ENCODE results near the gene TFIP11. TPM values are rescaled to one million over a fixed set of nuclear protein-coding genes. Genes with fewer than 3 reads are reported as not detected.

The TFIP11 gene
- total and polyA plus RNA-seq, 2 donors (not counting 1 experiment from before 2014, with no cell fraction given), result 33.5 to 82.8 TPM

DNA sequence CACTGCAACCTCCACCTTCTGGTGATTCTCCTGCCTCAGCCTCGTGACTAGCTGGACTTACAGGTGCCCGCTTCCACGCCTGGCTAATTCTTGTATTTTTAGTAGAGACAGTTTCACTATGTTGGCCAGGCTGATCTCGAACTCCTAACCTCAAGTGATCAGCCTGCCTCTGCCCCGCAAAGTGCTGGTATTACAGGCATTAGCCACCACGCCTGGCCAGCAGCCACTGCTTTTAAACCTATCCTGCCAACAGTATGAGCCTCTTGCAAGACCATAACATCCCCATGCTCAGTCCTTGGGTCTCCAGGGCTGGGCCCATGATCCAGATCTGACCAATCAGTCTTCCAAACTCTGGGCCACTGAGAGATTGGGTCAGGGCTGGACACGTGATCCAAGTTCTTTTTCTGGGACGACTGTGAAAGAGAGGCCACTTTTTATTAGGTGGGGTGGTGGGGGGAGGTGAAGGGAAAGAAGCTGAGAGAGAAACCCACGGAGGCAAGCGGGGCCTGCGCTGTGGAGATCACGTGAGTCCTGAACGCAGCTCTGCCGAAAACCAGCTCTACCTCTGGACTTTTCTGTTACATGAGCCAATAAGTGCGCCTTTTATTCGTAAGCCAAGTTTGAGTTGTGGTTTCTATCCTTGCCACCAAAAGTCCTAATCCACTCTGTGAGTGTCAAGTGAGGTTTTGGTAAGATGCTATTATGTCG lies 65.3 kb downstream of the TFIP11 start:
- H3K79me2 ChIP-seq (ENCODE audit: control insufficient read depth, insufficient read depth, low read length), result no peaks in the 10 kb centered on the region
- no peak overlapping the region for H3K9ac ChIP-seq (ENCODE audit: low read length)
- no peaks in the 10 kb centered on the region for H3K9me3 Mint-ChIP-seq (ENCODE audit: insufficient read depth)
- no peak overlapping the region for H2AFZ ChIP-seq (ENCODE audit: insufficient read depth, low read depth, low read length, poor library complexity, severe bottlenecking)
- H3K4me3 ChIP-seq (ENCODE audit: control extremely low read depth in 1 of 5, extremely low read depth in 1 of 5, insufficient read depth in 1 of 5, low read depth in 2 of 5, low read length in 4 of 5), result no peak overlapping the region
- intact Hi-C loops (cut with micrococcal nuclease), result no loop called here
- no peaks in the 10 kb centered on the region for H4K20me1 ChIP-seq (ENCODE audit: control insufficient read depth, insufficient read depth, low read length, poor library complexity, severe bottlenecking)
- peaks cover 0 to 33% of the 10 kb centered on the region in 2 experiments for H3K36me3 ChIP-seq (replicated peaks in 1 of 2; ENCODE audit: control extremely low read depth in 1 of 2, control insufficient read depth in 1 of 2, extremely low read depth in 1 of 2, insufficient read depth in 2 of 2, low read length in 1 of 2)
- H3K4me1 ChIP-seq (ENCODE audit: control insufficient read depth in 2 of 2, insufficient read depth in 2 of 2, low read length in 2 of 2), result no peaks in the 10 kb centered on the region
- H3K27ac ChIP-seq (ENCODE audit: low read length in 2 of 2), result no peak overlapping the region
- no peaks in the 10 kb centered on the region for H3K27me3 Mint-ChIP-seq
- ATAC-seq (ENCODE audit: low read depth) (no peak), DNase-seq (no peak)
- WGBS (ENCODE audit: insufficient coverage), result 95% methylated on average over 15 of the region's 17 CpGs
- no peaks in the 10 kb centered on the region for H3K27me3 ChIP-seq (replicated peaks in 1 of 4; ENCODE audit: control extremely low read depth in 1 of 4, control insufficient read depth in 3 of 4, insufficient read depth in 4 of 4, low read length in 3 of 4)
- H3K4me2 ChIP-seq (replicated peaks; ENCODE audit: low read depth, low read length, poor library complexity, severe bottlenecking), result no peak overlapping the region
- no peak overlapping the region for H3K4me3 Mint-ChIP-seq
- TF ChIP-seq EZH2 (IDR thresholded peaks at IDR 0.05; ENCODE audit: borderline replicate concordance, insufficient read depth, low read depth, low read length, poor library complexity, severe bottlenecking), result no peak
- TF ChIP-seq, protein P1, sequence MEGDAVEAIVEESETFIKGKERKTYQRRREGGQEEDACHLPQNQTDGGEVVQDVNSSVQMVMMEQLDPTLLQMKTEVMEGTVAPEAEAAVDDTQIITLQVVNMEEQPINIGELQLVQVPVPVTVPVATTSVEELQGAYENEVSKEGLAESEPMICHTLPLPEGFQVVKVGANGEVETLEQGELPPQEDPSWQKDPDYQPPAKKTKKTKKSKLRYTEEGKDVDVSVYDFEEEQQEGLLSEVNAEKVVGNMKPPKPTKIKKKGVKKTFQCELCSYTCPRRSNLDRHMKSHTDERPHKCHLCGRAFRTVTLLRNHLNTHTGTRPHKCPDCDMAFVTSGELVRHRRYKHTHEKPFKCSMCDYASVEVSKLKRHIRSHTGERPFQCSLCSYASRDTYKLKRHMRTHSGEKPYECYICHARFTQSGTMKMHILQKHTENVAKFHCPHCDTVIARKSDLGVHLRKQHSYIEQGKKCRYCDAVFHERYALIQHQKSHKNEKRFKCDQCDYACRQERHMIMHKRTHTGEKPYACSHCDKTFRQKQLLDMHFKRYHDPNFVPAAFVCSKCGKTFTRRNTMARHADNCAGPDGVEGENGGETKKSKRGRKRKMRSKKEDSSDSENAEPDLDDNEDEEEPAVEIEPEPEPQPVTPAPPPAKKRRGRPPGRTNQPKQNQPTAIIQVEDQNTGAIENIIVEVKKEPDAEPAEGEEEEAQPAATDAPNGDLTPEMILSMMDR (IDR thresholded peaks at IDR 0.05), result no peak
- H3K4me1 Mint-ChIP-seq, result peaks cover 4% of the 10 kb centered on the region
- ChIA-PET POLR2A (no interaction called here), CTCF (interaction anchor here (1.1 kb wide), 1 partner anchor 14 kb away, joined by 3 read pairs; no protein-coding TSS in a partner anchor)
- H3K27ac Mint-ChIP-seq, result no peak overlapping the region
- no peaks in the 10 kb centered on the region for H3K9me3 ChIP-seq (ENCODE audit: control extremely low read depth in 1 of 3, control insufficient read depth in 2 of 3, insufficient read depth in 1 of 3, low read length in 2 of 3)

DNA sequence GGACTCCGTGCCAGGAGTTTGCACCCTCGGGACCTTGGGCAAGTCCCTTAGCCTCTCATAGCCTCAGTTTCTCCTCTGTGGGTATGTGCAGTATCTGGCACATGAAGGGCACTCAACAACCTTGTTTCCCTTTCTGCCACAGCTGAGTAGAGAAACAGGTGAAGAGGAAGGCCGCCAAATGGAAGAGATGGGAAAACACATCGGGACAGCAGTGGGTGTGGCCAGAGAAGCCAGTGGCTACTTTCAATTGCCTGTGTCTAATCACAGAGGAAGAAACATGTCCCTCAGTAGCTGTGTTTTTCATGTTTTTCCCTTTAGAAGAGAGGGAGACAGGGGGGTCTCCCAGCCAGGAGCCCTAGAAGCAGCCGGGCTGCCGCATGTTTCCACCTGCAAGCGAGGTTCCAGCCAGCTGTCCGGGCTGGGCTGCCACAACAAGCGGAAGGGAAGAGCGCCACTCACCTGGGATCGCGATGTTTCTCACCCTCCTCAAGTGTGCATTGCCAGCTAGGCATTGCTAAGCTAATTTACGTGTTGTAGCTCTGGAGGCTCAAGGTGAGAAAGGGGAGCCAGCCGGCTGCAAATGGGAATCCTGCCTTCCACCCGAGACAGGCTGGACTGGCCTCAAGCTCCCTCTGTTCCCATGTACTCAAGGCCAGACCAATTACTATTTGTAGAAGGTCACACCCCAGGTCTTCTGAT lies 66.5 kb downstream of the TFIP11 start:
- H3K27ac Mint-ChIP-seq, result no peak overlapping the region
- Histone ChIP-seq H2AFZ (ENCODE audit: insufficient read depth, low read depth, low read length, poor library complexity, severe bottlenecking) (no peak overlapping the region), H3K36me3 (replicated peaks in 1 of 2; ENCODE audit: control extremely low read depth in 1 of 2, control insufficient read depth in 1 of 2, extremely low read depth in 1 of 2, insufficient read depth in 2 of 2, low read length in 1 of 2) (peaks cover 0 to 21% of the 10 kb centered on the region in 2 experiments), H3K4me3 (ENCODE audit: control extremely low read depth in 1 of 5, extremely low read depth in 1 of 5, insufficient read depth in 1 of 5, low read depth in 2 of 5, low read length in 4 of 5) (no peak overlapping the region), H3K27ac (ENCODE audit: low read length in 2 of 2) (no peak overlapping the region), H3K9me3 (ENCODE audit: control extremely low read depth in 1 of 3, control insufficient read depth in 2 of 3, insufficient read depth in 1 of 3, low read length in 2 of 3) (no peaks in the 10 kb centered on the region), H3K4me2 (replicated peaks; ENCODE audit: low read depth, low read length, poor library complexity, severe bottlenecking) (no peak overlapping the region), H3K9ac (ENCODE audit: low read length) (no peak overlapping the region), H3K4me1 (ENCODE audit: control insufficient read depth in 2 of 2, insufficient read depth in 2 of 2, low read length in 2 of 2) (no peaks in the 10 kb centered on the region), H3K27me3 (replicated peaks in 1 of 4; ENCODE audit: control extremely low read depth in 1 of 4, control insufficient read depth in 3 of 4, insufficient read depth in 4 of 4, low read length in 3 of 4) (no peaks in the 10 kb centered on the region), H3K79me2 (ENCODE audit: control insufficient read depth, insufficient read depth, low read length) (peaks cover 6% of the 10 kb centered on the region), H4K20me1 (ENCODE audit: control insufficient read depth, insufficient read depth, low read length, poor library complexity, severe bottlenecking) (peaks cover 7% of the 10 kb centered on the region)
- TF ChIP-seq, protein P1 (IDR thresholded peaks at IDR 0.05), result no peak
- no peak for TF ChIP-seq EZH2 (IDR thresholded peaks at IDR 0.05; ENCODE audit: borderline replicate concordance, insufficient read depth, low read depth, low read length, poor library complexity, severe bottlenecking)
- intact Hi-C loops (cut with micrococcal nuclease), result no loop called here
- no peak for ATAC-seq (ENCODE audit: low read depth)
- H3K9me3 Mint-ChIP-seq (ENCODE audit: insufficient read depth), result no peaks in the 10 kb centered on the region
- no peak for DNase-seq
- WGBS (ENCODE audit: insufficient coverage), result 96% methylated on average over 13 of the region's 15 CpGs
- H3K4me3 Mint-ChIP-seq, result no peak overlapping the region
- H3K27me3 Mint-ChIP-seq, result no peaks in the 10 kb centered on the region
- POLR2A ChIA-PET, result no interaction called here
- peaks cover 6% of the 10 kb centered on the region for H3K4me1 Mint-ChIP-seq
- CTCF ChIA-PET, result interaction anchor here (1.4 kb wide), 1 partner anchor 16 kb away, joined by 4 read pairs; no protein-coding TSS in a partner anchor

Measured in B cell (primary cell).